ENCODE results near the gene SEC23B.
A peak's percentile ranks its signal among the peaks of the same experiment; 100 is the strongest.

Gene SEC23B

GRCh38 chr20:18585134-18585533, 77.4 kb downstream of the SEC23B start:
- no peak for DNase-seq (ENCODE audit: low read depth in 4 of 4, low spot score in 1 of 4)

GRCh38 chr20:18587665-18588573, 80.2 kb downstream of the SEC23B start, which contains the start of gene DTD1:
TSS of gene DTD1 (plus strand) at chr20:18588054. CDS start at chr20:18588073, 19 bp downstream.
- peak; percentile 73 to 89 (median 78) for DNase-seq (ENCODE audit: low read depth in 4 of 4, low spot score in 1 of 4)

GRCh38 chr20:18588574-18588933, 80.8 kb downstream of the SEC23B start:
- no peak for DNase-seq (ENCODE audit: low read depth in 4 of 4, low spot score in 1 of 4)

- no peak for DNase-seq (ENCODE audit: low read depth in 4 of 4, low spot score in 1 of 4)
These were observed 82.4 kb downstream of the SEC23B start for GRCh38 chr20:18589941-18590674.

GRCh38 chr20:18596270-18596669, 88.5 kb downstream of the SEC23B start:
- DNase-seq (ENCODE audit: low read depth in 4 of 4, low spot score in 1 of 4) = no peak

- no peak for DNase-seq (ENCODE audit: low read depth in 4 of 4, low spot score in 1 of 4)
These were observed 102.0 kb downstream of the SEC23B start for GRCh38 chr20:18609741-18610140.

All from stimulated activated CD4-positive, alpha-beta T cell treated with anti-CD3 and anti-CD28 coated beads, Interleukin-1b, Interleukin-23, amount 100 ng/mL, for 24 hours (primary cell).